ENCODE data around the gene CAMK1G.

Gene CAMK1G

DNA sequence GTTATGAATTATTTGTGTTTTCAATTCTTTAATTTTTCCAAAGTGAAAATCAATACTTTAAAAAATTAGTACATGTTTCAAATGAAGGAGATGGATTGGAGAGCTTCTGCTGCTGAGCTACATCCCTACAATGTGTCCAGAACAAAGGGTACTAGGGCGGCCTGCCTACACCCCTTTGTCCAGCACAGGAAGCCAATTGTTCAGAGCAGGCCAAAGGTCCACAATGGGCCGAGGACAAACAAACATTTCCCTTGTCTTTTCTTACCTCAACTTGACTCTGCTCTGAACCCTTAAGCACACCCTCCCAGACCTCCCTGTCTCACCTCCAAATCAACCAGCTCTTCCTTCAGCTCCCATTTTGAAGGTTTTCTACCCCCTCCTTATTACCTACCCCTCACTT is 39.4 kb upstream of the CAMK1G start:
- no peak for TF ChIP-seq EZH2phosphoT487 (conservative IDR thresholded peaks at IDR 0.05; ENCODE audit: low read length)
- TF ChIP-seq, protein P1, sequence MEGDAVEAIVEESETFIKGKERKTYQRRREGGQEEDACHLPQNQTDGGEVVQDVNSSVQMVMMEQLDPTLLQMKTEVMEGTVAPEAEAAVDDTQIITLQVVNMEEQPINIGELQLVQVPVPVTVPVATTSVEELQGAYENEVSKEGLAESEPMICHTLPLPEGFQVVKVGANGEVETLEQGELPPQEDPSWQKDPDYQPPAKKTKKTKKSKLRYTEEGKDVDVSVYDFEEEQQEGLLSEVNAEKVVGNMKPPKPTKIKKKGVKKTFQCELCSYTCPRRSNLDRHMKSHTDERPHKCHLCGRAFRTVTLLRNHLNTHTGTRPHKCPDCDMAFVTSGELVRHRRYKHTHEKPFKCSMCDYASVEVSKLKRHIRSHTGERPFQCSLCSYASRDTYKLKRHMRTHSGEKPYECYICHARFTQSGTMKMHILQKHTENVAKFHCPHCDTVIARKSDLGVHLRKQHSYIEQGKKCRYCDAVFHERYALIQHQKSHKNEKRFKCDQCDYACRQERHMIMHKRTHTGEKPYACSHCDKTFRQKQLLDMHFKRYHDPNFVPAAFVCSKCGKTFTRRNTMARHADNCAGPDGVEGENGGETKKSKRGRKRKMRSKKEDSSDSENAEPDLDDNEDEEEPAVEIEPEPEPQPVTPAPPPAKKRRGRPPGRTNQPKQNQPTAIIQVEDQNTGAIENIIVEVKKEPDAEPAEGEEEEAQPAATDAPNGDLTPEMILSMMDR (IDR thresholded peaks at IDR 0.05; ENCODE audit: insufficient read depth, low read length, poor library complexity, severe bottlenecking), result no peak
- Histone ChIP-seq H3K9ac (ENCODE audit: low read length) (no peak overlapping the region), H3F3A (ENCODE audit: insufficient read depth) (no peaks in the 10 kb centered on the region), H3K27ac (ENCODE audit: low read depth, low read length) (no peak overlapping the region), H3K9me3 (ENCODE audit: insufficient read depth, low read length) (no peaks in the 10 kb centered on the region), H3K79me2 (ENCODE audit: insufficient read depth, low read length) (no peaks in the 10 kb centered on the region), H3K4me3 (ENCODE audit: insufficient read depth, low read length, poor library complexity, severe bottlenecking) (no peak overlapping the region), H4K20me1 (ENCODE audit: low read depth, low read length) (no peaks in the 10 kb centered on the region), H3K4me2 (ENCODE audit: low read depth, low read length, poor library complexity, severe bottlenecking) (no peak overlapping the region), H2AFZ (ENCODE audit: low read depth, low read length, severe bottlenecking) (no peak overlapping the region), H3K9me2 (replicated peaks; ENCODE audit: insufficient read depth, low read length) (no peaks in the 10 kb centered on the region), H3K36me3 (ENCODE audit: low read length) (no peaks in the 10 kb centered on the region), H3K27me3 (ENCODE audit: low read length) (no peaks in the 10 kb centered on the region)

DNA sequence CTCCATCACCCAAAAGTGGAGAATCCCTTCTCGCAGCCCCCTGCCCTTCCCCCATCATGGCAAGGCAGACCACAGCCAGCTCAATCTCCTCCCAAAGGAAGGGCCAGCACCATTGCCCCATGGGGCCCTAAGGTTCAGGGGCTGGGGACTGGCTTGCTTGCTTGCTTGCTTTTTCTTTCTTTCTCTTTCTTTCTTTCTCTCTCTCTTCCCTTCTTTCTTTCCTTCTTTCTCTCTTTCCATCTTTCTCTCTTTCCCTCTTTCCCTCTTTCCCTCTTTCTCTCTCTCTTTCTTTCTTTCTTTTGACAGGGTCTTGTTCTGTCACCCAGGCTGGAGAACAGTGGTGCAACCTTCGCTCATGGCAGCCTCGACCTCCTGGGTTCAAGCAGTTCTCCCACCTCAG is 38.1 kb upstream of the CAMK1G start:
- no peaks in the 10 kb centered on the region for H3K9me2 ChIP-seq (replicated peaks; ENCODE audit: insufficient read depth, low read length)
- TF ChIP-seq, protein P1 (IDR thresholded peaks at IDR 0.05; ENCODE audit: insufficient read depth, low read length, poor library complexity, severe bottlenecking), result no peak
- TF ChIP-seq EZH2phosphoT487 (conservative IDR thresholded peaks at IDR 0.05; ENCODE audit: low read length), result no peak
- no peaks in the 10 kb centered on the region for H3K9me3 ChIP-seq (ENCODE audit: insufficient read depth, low read length)
- H3F3A ChIP-seq (ENCODE audit: insufficient read depth), result no peaks in the 10 kb centered on the region
- no peaks in the 10 kb centered on the region for H3K36me3 ChIP-seq (ENCODE audit: low read length)
- no peaks in the 10 kb centered on the region for H3K79me2 ChIP-seq (ENCODE audit: insufficient read depth, low read length)
- H3K27me3 ChIP-seq (ENCODE audit: low read length), result no peaks in the 10 kb centered on the region
- no peak overlapping the region for H3K9ac ChIP-seq (ENCODE audit: low read length)
- no peak overlapping the region for H3K4me2 ChIP-seq (ENCODE audit: low read depth, low read length, poor library complexity, severe bottlenecking)
- H2AFZ ChIP-seq (ENCODE audit: low read depth, low read length, severe bottlenecking), result no peak overlapping the region
- no peak overlapping the region for H3K4me3 ChIP-seq (ENCODE audit: insufficient read depth, low read length, poor library complexity, severe bottlenecking)
- no peaks in the 10 kb centered on the region for H4K20me1 ChIP-seq (ENCODE audit: low read depth, low read length)
- no peak overlapping the region for H3K27ac ChIP-seq (ENCODE audit: low read depth, low read length)

GRCh38 chr1:209546390-209547085 is 37.0 kb upstream of the CAMK1G start:
- H4K20me1 ChIP-seq (ENCODE audit: low read depth, low read length), result no peaks in the 10 kb centered on the region
- no peak overlapping the region for H2AFZ ChIP-seq (ENCODE audit: low read depth, low read length, severe bottlenecking)
- no peaks in the 10 kb centered on the region for H3K27me3 ChIP-seq (ENCODE audit: low read length)
- no peak overlapping the region for H3K9ac ChIP-seq (ENCODE audit: low read length)
- TF ChIP-seq, protein P1 (IDR thresholded peaks at IDR 0.05; ENCODE audit: insufficient read depth, low read length, poor library complexity, severe bottlenecking), result no peak
- no peak for TF ChIP-seq EZH2phosphoT487 (conservative IDR thresholded peaks at IDR 0.05; ENCODE audit: low read length)
- no peak overlapping the region for H3K27ac ChIP-seq (ENCODE audit: low read depth, low read length)
- no peak overlapping the region for H3K4me3 ChIP-seq (ENCODE audit: insufficient read depth, low read length, poor library complexity, severe bottlenecking)
- no peaks in the 10 kb centered on the region for H3K36me3 ChIP-seq (ENCODE audit: low read length)
- H3K79me2 ChIP-seq (ENCODE audit: insufficient read depth, low read length), result no peaks in the 10 kb centered on the region
- no peaks in the 10 kb centered on the region for H3K9me2 ChIP-seq (replicated peaks; ENCODE audit: insufficient read depth, low read length)
- H3F3A ChIP-seq (ENCODE audit: insufficient read depth), result no peaks in the 10 kb centered on the region
- no peak overlapping the region for H3K4me2 ChIP-seq (ENCODE audit: low read depth, low read length, poor library complexity, severe bottlenecking)
- no peaks in the 10 kb centered on the region for H3K9me3 ChIP-seq (ENCODE audit: insufficient read depth, low read length)
